Activated T-cell treated with anti-CD3 and anti-CD28 coated beads for 48 hours (primary cell): ENCODE results near the gene ATP6V1G3.
"Not testable (repeated sequence)": the region's sequence is repeated elsewhere in the genome, so short reads cannot be mapped to it uniquely, and the experiment has no call there.

Experiments
- DNase-seq: peaks from one replicate; pipeline ENCODE4 v3.0.0-alpha.2; 2020; ENCODE audit warnings: low read depth

ATP6V1G3 gene

DNA sequence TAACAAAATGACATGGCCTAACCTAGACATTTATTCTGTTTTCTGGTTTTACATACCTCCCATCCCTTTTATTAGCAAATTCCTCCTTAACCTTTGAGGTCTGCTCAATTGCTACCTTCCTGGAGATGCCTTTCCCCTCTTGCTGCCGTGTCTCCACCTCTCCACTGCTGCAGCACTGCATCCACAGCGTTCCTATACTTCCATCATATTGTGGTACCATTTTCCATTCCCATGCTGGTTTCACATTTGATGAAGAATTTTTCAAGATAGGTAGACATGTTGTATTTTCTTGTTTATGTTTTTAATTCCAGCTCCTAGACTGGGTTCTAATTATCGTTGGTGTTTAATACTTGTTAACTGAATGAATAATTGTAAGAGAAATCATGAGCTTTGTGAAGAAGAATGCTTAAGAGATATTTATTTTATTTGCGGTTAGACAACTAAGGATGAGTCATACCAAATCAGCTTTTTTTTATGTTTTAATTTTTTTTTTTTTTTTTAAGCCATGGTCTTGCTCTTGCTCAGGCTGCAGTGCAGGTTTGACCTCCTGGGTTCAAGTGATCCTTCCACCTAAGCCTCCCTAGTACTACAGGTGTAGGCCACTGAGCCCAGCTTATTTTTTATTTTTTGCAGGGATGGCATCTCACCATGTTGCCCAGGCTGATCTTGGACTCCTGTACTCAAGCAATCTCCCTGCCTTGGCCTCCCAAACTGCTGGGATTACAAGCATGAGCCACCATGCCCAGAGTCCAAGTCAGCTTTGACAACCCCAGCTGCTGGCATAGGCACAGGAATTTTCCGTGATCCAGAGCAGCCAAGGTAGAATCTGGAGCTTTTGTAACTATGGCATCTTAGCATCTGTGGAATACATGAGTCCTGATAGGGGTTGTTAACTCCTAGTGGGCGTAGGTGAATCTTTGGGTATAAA, 44.0 kb downstream of the ATP6V1G3 start:
- no peak for DNase-seq

DNA sequence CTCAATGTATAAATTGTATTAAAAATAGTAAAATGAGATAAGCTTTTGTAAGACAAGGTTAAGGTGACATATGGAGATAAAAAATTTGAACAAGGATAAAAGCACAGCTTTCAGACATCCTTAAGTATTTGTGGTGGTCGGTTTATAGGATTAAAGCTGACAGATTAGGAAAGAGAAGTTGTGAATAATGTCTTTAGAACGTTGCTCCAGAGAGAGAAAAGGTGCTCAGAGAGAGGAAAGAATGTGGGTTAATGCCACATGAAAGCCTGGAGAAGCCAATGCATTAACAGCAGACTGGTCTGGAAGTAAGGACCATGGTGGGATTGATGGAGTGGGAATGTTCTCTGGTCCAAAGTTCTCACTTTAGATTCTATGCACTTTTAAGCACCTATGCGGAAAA, 44.8 kb downstream of the ATP6V1G3 start:
- no peak for DNase-seq

DNA sequence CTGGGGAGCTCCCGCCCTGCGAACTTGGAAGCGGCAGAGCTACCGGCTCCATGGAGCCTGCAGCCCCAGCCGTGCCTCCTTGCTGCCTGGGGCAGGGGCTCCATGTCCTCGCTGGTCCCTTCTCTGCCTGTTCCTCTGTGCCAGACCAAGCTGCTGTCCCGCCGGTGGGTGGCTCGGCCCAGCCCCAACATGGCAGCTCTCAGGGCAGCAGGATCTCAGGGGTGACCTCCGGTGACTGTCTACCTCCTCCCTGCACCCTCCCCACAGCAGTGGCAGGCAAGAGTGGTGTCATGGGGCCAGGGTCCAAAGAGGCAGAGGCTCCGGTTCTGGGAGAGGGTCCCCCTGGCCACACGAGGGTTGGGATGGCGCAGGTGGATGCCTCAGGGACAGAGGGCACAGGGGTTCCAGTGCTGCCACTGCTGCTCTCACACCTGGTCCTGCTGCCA, 45.8 kb downstream of the ATP6V1G3 start:
- no peak for DNase-seq

GRCh38 chr1:198494139-198494538, 46.3 kb downstream of the ATP6V1G3 start:
- DNase-seq: no peak

DNA sequence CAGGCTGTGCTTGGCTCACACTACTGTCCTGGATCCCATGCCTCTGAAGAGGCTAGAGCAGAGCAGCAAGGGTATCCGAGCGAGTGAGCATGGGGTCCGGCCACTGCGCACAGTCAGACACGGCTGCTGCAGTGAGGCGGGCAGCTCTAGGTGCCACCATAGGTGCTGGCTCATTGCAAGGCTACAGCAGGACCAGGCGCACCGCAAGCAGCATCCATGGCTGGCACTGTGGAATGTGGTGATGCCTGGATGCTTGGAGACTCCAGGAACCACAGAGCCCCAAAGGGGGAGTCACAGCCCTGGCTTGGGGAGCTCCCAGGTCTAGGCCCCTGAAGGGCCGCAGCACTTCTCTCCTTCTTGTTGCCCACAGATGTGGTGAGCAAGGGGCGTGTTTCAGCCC, 47.2 kb downstream of the ATP6V1G3 start:
- no peak for DNase-seq

- no peak for DNase-seq
Observed at GRCh38 chr1:198492872-198493271, 47.6 kb downstream of the ATP6V1G3 start.

GRCh38 chr1:198491596-198491995, 48.9 kb downstream of the ATP6V1G3 start:
- DNase-seq: no peak

DNA sequence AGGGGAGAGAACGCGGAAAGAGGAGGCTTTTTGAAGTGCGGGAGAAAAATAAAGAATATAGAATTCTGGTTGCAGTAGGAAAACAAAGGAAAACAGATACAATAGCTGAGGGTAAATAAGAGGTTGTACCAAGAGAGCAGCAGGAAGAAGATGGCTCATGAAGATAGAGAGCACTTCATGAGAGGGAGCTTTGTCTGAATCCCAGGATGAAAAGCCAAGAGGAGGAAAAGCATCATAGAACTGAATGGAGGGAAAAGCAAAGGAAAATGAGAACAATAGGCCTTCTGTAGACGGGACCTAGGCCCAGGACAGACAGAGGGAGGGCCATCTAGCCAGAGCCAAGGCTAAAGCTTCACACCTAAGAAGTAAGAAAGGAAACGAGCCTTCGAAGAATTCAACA, 49.5 kb downstream of the ATP6V1G3 start:
- no peak for DNase-seq

- no peak for DNase-seq
Observed at GRCh38 chr1:198490224-198490623, 50.3 kb downstream of the ATP6V1G3 start.

GRCh38 chr1:198486903-198487302, 53.6 kb downstream of the ATP6V1G3 start:
- no peak for DNase-seq

- DNase-seq: no peak
Observed at GRCh38 chr1:198483645-198484044, 56.8 kb downstream of the ATP6V1G3 start.

DNA sequence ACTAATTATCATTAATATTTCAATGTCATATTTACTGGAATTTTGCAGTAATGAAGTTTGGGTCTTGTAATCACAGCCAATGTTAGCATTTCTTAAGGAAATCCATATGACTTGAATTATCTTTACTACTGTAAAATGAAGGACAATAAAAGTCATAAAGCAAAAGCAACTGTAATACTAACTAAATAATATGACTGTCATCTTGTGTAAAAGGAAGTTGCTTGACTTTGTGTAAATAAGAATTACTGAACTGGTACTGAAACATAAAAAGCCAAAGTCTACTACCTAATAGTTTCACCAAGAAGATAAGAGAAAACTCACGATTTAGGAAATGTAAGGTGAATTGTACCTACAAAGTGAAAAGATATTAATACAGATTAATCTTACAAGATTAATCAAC, 57.5 kb downstream of the ATP6V1G3 start:
- DNase-seq: no peak

DNA sequence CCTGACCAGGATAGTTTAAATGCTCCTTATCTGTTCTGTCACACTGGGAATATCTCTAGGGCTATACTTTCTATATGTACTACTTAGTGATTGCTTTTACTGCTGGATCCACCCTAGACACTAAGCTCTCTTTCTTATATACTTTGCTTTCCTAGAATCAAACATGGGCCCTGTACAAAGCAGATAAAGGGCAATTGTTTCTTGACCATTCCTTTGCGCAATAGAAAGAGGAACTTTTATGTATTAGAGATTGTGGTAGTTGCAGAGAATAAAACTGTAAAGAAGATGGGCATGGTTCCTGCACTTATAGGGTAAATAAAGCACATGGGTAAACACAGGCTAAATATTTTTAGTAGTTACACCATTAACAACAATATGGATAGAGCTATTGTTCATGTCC, 58.8 kb downstream of the ATP6V1G3 start:
- DNase-seq: no peak

GRCh38 chr1:198480876-198481275, 59.6 kb downstream of the ATP6V1G3 start:
- DNase-seq: no peak

DNA sequence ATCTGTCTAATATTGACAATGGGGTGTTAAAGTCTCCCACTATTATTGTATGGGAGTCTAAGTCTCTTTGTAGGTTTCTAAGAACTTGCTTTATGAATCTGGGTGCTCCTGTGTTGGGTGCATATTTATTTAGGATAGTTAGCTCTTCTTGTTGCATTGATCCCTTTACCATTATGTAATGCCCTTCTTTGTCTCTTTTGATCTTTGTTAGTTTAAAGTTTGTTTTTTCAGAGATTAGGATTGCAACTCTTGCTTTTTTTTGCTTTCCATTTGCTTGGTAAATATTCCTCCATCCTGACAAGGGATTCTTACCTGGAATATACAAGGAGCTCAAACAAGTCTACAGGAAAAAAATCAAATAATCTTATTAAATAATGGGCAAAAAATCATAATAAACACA, 63.1 kb downstream of the ATP6V1G3 start:
- not testable (repeated sequence) for DNase-seq
